ENCODE results near the gene FAR1.

DNA sequence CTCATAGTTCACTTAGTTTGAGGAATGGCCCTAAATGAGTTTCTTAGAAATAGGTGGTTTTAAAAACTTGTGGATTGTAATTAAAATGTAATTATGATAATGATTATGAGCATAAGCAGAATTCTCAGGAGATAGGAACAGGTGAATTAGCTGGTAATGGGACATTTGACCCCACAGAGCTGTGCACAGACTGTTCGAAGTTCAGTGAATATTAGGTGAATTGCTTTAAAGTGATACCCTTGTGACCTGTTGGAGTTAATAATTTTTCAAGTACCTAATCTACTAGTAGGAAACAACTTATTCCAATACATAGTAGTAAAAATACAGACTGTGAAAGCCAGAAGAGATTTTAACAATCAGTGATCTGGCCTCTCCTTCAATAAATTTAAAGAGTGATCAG lies 8.1 kb downstream of the FAR1 start:
- TF ChIP-seq, protein P1, sequence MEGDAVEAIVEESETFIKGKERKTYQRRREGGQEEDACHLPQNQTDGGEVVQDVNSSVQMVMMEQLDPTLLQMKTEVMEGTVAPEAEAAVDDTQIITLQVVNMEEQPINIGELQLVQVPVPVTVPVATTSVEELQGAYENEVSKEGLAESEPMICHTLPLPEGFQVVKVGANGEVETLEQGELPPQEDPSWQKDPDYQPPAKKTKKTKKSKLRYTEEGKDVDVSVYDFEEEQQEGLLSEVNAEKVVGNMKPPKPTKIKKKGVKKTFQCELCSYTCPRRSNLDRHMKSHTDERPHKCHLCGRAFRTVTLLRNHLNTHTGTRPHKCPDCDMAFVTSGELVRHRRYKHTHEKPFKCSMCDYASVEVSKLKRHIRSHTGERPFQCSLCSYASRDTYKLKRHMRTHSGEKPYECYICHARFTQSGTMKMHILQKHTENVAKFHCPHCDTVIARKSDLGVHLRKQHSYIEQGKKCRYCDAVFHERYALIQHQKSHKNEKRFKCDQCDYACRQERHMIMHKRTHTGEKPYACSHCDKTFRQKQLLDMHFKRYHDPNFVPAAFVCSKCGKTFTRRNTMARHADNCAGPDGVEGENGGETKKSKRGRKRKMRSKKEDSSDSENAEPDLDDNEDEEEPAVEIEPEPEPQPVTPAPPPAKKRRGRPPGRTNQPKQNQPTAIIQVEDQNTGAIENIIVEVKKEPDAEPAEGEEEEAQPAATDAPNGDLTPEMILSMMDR (IDR thresholded peaks at IDR 0.05), result no peak
- TF ChIP-seq POLR2A (IDR thresholded peaks at IDR 0.05), result no peak

Data from body of pancreas (tissue), 4 donors.